ELR (cell line): Measurements from ENCODE around the gene NR2F1-AS1.

Experiments
- DNase-seq: peaks from one replicate; pipeline ENCODE4 v3.0.0-alpha.2; 2015; ENCODE audit warnings: low read depth

The NR2F1-AS1 gene

GRCh38 chr5:93603078-93603792 is 22.2 kb upstream of the NR2F1-AS1 start:
- DNase-seq, result no peak

DNA sequence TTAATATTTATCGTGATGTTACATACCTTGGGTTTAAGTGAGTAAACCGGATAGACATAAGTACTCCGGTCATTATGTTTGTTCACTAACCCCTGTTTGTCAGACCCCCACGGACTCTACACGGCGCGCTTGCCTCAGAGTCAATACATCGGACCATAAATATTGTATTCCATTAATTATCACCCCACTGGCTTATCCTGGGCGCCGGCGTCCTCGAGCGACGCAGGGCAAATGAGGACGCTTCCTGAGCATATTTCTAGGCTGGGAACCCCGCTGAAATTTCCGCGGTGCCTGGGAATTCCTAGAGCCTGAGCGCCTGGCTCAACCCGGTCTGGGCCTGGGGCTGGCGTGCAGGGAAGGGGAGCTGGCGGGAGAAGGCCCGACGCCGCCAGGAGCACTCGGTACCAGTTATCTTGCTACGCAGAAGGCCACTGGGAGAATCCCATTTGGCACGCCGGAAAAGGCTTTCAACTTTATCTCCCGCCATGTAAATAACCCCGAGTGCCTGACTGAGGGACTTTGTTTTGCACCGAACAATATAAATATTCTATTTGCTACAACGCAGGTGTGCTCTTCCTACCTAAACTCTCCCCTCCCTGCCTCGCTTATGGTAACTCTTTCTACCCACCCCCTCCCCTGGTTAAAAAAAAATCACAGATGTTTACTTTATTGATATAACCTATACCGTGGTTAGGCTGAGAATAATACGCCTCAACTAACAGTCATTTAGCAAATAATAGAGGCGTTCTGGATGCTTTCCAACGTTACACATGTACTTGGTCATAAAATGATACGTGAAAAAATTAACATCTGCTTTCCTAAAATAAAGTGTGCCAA is 21.4 kb upstream of the NR2F1-AS1 start:
- no peak for DNase-seq

- DNase-seq, result no peak
These were observed 20.8 kb upstream of the NR2F1-AS1 start for GRCh38 chr5:93601802-93602155.

- DNase-seq, result no peak
These were observed 20.2 kb upstream of the NR2F1-AS1 start for GRCh38 chr5:93601071-93601801.

GRCh38 chr5:93600409-93601070 is 19.5 kb upstream of the NR2F1-AS1 start:
- DNase-seq, result no peak

DNA sequence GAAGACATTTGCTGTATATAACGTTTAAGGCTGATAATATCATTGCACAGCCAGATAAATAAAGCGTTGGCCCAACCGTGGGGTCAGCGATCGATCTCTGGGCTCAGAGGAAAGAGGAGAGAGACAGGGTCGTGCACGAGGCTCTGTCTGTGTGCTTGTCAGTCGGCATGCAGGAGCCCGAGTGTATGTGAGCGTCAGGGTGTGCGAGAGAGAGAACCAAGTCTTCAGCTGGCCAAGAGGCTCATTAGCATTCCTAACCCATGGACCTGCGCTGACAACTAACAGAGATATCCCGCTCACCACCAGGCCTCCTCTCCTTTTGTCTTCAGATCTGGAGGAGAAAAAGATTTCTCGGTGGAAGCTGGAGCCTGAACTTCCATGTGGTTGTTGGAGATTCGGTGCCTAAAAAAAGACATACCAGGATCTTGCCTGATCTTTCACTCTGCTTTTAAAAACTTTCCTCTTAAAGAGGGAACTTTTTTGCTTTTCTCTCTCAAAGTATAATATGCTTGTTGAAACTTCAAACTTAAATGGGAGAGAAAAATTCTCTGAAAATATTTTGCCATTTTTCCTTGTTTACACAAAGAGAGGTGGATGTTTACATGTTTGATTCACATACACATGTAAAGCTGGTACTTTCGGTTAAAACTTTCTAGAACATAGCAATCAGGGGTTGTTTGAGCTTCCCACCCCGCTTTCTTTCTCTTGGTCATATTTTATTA is 18.5 kb upstream of the NR2F1-AS1 start:
- no peak for DNase-seq

- no peak for DNase-seq
These were observed 18.0 kb upstream of the NR2F1-AS1 start for GRCh38 chr5:93599001-93599379.

GRCh38 chr5:93598091-93599000 is 17.3 kb upstream of the NR2F1-AS1 start:
- no peak for DNase-seq

DNA sequence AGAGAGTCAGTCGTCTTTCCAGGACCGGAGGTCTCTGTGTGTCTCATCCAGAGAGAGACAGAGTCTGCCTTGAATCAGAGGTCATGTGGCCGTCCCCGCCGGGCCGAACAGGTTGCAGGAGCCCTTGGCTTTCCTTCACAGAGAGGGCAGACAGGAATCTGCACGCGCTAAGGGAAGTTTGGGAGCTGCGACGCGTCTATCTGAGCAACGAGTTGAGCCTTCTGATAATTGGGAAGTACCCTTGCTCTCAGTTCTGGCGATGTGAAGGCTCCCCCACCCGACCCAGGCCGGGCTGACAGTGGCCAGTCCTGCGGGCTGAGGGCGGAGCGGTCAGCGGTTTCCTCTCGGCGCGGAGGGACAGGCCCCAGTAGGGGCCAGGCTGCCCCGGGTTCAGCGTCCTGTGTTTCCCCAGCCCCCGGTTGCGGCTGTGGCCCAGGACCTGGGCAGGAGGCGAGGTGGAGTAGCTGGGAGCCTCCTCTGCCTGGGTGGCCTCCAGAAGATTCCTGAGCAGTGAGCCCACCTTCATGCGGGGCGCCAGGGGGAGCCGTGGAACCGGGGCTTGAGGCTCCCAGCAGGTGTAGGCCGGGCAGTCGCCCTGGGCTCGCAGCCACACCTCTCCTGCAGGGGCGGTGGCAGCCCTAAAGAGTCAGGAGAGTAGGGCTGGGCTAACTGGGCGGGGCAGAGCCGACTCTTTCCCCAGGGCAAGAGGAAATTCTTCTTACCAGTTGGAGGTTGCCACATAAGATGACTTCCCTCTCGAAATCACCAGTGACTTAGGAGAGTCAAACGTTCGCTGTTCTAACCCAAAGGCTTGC is 15.9 kb upstream of the NR2F1-AS1 start:
- DNase-seq, result no peak

- DNase-seq, result no peak
These were observed 15.3 kb upstream of the NR2F1-AS1 start for GRCh38 chr5:93596310-93596675.

GRCh38 chr5:93595420-93596147 is 14.6 kb upstream of the NR2F1-AS1 start:
- DNase-seq, result no peak

DNA sequence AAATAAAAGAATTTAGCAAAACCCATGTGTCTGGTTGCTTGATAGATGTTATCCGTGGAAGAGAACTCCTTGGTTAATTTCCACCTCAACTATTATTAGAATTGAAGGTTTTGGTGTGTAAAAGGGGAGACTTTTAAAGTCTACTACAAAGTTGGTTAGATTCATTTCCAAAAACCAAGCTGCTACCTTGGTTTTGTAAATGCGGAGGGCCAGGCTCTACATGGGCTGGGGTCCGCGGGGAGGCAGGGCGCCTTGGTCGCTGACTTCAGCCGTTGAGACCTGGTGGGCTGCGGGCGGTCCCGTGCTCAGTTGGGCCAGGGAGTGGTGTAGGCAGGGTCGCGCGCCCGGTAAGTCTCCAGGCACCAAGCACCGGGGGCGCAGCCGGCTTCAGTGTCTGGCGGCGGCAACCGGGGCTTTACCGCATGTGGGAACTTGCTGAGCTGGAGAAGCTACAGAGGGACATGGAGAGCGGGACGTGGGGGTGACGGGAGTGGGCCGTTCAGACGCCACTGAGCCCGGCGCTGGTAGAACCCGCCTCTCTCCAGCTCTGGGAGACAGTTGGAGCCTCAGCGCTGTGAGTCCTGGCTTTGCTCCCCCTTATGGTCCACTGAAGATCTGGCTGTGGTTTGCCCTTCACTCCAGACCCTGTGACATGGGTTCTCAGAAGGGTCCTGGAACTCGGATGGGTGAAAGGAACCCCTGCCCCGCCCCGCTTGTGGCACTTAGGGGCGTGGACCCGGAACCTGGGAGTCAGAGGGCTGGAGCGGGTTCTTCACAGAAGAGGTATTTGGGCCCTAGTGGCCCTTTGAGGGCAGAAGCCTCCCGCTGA is 13.8 kb upstream of the NR2F1-AS1 start:
- no peak for DNase-seq

- no peak for DNase-seq
These were observed 12.6 kb upstream of the NR2F1-AS1 start for GRCh38 chr5:93593476-93594131.

- DNase-seq, result no peak
These were observed 11.9 kb upstream of the NR2F1-AS1 start for GRCh38 chr5:93592883-93593282.

DNA sequence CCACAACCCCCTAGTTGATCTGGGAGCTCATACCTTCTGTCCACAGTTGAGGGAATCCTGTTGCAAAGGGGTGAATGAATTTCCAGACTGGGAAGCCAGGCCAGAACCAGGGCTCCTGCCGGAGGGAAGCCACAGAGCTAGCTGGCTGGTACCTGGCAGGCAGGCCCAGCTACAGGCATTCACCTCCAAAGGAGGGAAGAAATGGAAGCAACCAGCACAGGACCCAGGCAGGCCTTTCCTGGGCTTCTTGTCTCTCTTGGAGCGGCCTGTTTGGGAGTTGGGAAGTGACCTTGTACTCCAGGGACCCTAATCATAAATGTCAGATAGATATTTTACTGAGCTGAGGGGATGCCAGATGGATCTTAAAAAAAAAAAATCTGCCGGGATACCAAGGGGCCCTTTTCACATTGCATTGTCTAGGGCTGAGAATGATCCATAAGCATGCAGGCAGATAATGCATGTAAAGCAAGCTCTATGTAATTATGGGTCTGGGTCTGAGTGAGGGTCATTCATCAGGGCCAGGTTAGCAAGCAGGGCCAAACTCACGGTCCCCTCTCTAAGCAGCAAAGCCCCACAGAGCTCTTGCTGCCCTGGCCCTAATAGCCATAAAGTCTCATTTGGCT is 10.4 kb upstream of the NR2F1-AS1 start:
- no peak for DNase-seq

- DNase-seq, result no peak
These were observed 9.5 kb upstream of the NR2F1-AS1 start for GRCh38 chr5:93590493-93590892.

DNA sequence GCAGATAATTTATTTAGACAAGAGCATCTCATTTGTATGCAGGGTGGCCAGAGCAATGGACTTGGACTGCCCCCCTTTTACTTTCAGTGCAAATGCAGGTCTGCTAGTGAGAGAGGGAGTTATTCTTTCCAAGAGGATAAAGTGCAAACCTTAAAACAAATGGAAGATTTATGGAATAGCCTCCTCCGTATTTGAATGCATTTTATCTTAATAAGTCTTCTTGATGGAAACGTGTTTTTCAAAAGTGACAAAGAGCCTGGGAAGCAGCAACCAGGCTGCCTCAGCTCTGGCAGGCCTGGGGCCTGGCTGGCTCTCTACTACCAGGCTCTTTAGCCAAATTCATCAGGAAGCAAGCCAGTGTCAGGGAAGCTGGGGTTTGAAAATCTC is 8.8 kb upstream of the NR2F1-AS1 start:
- no peak for DNase-seq
